Ovary (tissue), 9 donors: ENCODE measurements around the gene ANO10. TPM values are rescaled to one million over a fixed set of nuclear protein-coding genes. Genes with fewer than 3 reads are reported as not detected.

ENCODE experiments used
- DNase-seq, 5 donors: peaks; one replicate each; pipeline ENCODE4 v3.0.0-alpha.2; 2019 to 2020
- H3K27ac ChIP-seq, 2 donors: fragments of 200-600 bp; one replicate each; pipeline versions ENCODE4 v1.5.1 to v1.8.0; 2019 to 2022
- H3K27me3 ChIP-seq: fragments of 200-600 bp; one replicate; pipeline ENCODE4 v1.8.0; 2022
- H3K36me3 ChIP-seq: fragments of 200-600 bp; sonication (generic); one replicate; pipeline ENCODE4 v1.5.1; 2019
- H3K4me1 ChIP-seq: one replicate; pipeline ENCODE4 v1.8.1; 2013; ENCODE audit warnings: mild to moderate bottlenecking, moderate library complexity; ENCODE audit not compliant: insufficient read depth
- H3K4me3 ChIP-seq: fragments of 200-600 bp; sonication (generic); one replicate; pipeline ENCODE4 v1.5.1; 2017
- H3K9me3 ChIP-seq, 2 donors: fragments of 200-600 bp in 1 of 2; sonication (generic) in 1 of 2; one replicate each; pipeline versions ENCODE4 v1.5.1 to v1.8.1; 2013 to 2019; ENCODE audit warnings: mild to moderate bottlenecking in 1 of 2, moderate library complexity in 1 of 2
- EP300 ChIP-seq: sonication (generic); formaldehyde crosslinking; IDR thresholded peaks from one replicate; pipeline ENCODE4 v1.6.1; 2017; ENCODE audit warnings: antibody characterized with exemption
- POLR2A ChIP-seq: fragments of 450-650 bp; IDR thresholded peaks from one replicate; pipeline ENCODE4 v1.6.1; 2017; ENCODE audit warnings: antibody characterized with exemption, mild to moderate bottlenecking, moderate library complexity
- WGBS, 3 donors: extraction: QIAGEN DNeasy Blood & Tissue Kit in 1 of 3; methylation state at CpG; one replicate each; pipeline versions ENCODE4 v1.1.5 to v1.1.7; 2013 to 2017; 5-methylcytosine and 5-hydroxymethylcytosine counted together
- intact Hi-C, 4 donors: fragments of 100-400 bp; cut with DNase I; formaldehyde crosslinking; loops; one replicate each; pipeline versions ENCODE4 v1.11.0 to v1.15.1; 2022 to 2023
- polyA plus RNA-seq, 2 donors: library from polyadenylated mRNA; stranded (reverse); fragments of 200-250 nt in 1 of 2; fragments of 350-450 nt in 1 of 2; fragmentation: Illumina TruSeq in 1 of 2; extraction: RNeasy Lipid Tissue Mini Kit (QIAGEN cat#74804) in 1 of 2; gene quantifications; one replicate each; pipeline ENCODE4 v1.2.3, GENCODE V29; 2013 to 2014
- total RNA-seq, 7 donors: library from RNA; depleted of rRNA in 2 of 7; stranded (reverse); fragments of >200 nt in 2 of 7; fragmentation: NEBNext Ultra II Directional in 3 of 7; extraction: Animal tissue kit (Norgen Biotek cat#: 25700) in 3 of 7; gene quantifications; one replicate each; pipeline versions ENCODE4 v1.1.0 to v1.2.4, GENCODE V29; 2016 to 2023
- TF ChIP-seq, protein P1 (sequence below), 3 donors: fragments of 450-650 bp in 2 of 3; fragments of 200-600 bp in 1 of 3; IDR thresholded peaks; one replicate each; pipeline versions ENCODE4 v1.5.1 to v1.8.0; 2016 to 2022; ENCODE audit warnings: antibody characterized with exemption in 3 of 3, mild to moderate bottlenecking in 1 of 3
- donor health status: DM: no; HTN: no; CAD: no; lungs with moderate emphysema.
- donor health status: DM: no; HTN: no; CAD: no.
- donor health status: Bipolar disorder and iron deficiency.
- donor health status: DM: yes; HTN: yes; CAD: no.
- donor health status: DM: no; HTN: no; CAD: no.
- donor health status: DM: yes; HTN: yes; CAD: no.

Gene ANO10
- total and polyA plus RNA-seq, 9 donors = 12.2 to 58.7 (median 21.7) TPM

DNA sequence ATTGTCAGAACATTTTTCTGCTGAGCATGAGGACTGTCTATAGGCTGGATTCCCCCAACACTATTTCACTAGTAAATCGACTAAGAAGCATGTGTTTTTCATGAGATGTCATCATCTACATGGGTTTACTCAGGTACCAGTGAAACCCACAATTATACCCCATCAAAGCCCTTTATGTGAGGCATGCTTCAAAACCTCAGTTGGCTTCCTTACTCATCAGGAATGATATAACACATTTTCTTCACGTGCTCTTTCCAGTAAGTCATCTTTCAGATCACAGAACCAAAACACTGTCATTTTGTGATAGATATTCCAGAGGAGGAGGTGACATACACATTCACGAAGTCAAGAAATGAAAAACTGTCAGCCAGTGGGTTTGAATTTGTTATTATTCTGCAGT, 116.5 kb downstream of the ANO10 start:
- H3K9me3 ChIP-seq = no peaks in the 10 kb centered on the region
- H3K27ac ChIP-seq = no peak overlapping the region
- intact Hi-C loops = loop anchor here in 2 of 4 donors (10.0 kb wide), 2 partner anchors 341 to 551 kb away; no protein-coding TSS in a partner anchor
- 52 to 55% (median 55%) methylated on average over 3 of the region's 3 CpGs for WGBS, 3 donors
- no peaks in the 10 kb centered on the region for H3K27me3 ChIP-seq
- TF ChIP-seq EP300 = no peak
- TF ChIP-seq, protein P1, sequence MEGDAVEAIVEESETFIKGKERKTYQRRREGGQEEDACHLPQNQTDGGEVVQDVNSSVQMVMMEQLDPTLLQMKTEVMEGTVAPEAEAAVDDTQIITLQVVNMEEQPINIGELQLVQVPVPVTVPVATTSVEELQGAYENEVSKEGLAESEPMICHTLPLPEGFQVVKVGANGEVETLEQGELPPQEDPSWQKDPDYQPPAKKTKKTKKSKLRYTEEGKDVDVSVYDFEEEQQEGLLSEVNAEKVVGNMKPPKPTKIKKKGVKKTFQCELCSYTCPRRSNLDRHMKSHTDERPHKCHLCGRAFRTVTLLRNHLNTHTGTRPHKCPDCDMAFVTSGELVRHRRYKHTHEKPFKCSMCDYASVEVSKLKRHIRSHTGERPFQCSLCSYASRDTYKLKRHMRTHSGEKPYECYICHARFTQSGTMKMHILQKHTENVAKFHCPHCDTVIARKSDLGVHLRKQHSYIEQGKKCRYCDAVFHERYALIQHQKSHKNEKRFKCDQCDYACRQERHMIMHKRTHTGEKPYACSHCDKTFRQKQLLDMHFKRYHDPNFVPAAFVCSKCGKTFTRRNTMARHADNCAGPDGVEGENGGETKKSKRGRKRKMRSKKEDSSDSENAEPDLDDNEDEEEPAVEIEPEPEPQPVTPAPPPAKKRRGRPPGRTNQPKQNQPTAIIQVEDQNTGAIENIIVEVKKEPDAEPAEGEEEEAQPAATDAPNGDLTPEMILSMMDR (IDR thresholded peaks at IDR 0.05) = no peak
- TF ChIP-seq POLR2A = no peak
- no peak overlapping the region for H3K4me3 ChIP-seq
- H3K4me1 ChIP-seq = no peaks in the 10 kb centered on the region
- no peak for DNase-seq
- H3K36me3 ChIP-seq = no peaks in the 10 kb centered on the region

DNA sequence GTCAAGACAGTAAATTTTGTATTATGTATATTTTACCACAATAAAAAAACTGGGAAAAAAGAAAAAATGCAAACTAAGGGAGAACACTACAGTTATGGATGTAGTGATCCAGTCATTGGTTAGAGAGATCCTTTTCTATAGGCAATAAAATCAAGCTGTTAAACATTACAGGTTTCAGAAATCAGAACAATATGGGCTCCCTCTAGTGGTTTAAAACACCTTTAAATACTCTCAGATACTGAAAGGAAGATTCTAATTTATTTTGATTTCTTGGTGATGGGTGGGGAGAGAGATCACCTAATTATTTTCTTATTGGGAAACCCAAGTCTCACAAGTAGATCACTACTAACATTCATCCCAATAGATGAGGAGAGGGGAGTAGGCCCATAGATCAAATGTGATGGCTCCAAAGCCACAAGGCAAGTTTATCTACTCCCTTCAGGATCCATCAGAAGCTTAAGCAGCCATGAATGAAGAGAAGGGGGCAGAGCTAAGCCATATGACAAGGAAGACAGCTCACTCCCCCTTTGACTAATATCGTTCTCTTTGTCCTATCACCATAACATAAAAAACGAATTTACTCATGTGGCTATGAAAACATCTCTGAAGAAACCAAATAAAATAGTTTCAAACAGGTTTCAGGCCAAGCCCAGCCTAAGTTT, 118.6 kb downstream of the ANO10 start:
- DNase-seq = no peak
- 18 to 35% (median 28%) methylated on average over 2 of the region's 2 CpGs for WGBS, 3 donors
- intact Hi-C loops = loop anchor here in 2 of 4 donors (10.0 kb wide), 2 partner anchors 338 to 548 kb away; no protein-coding TSS in a partner anchor
- Histone ChIP-seq H3K4me3 (no peak overlapping the region), H3K36me3 (no peaks in the 10 kb centered on the region), H3K9me3 (no peaks in the 10 kb centered on the region), H3K4me1 (no peaks in the 10 kb centered on the region), H3K27me3 (no peaks in the 10 kb centered on the region), H3K27ac (no peak overlapping the region)
- TF ChIP-seq EP300 = no peak
- no peak for TF ChIP-seq POLR2A
- TF ChIP-seq, protein P1 (IDR thresholded peaks at IDR 0.05) = no peak

DNA sequence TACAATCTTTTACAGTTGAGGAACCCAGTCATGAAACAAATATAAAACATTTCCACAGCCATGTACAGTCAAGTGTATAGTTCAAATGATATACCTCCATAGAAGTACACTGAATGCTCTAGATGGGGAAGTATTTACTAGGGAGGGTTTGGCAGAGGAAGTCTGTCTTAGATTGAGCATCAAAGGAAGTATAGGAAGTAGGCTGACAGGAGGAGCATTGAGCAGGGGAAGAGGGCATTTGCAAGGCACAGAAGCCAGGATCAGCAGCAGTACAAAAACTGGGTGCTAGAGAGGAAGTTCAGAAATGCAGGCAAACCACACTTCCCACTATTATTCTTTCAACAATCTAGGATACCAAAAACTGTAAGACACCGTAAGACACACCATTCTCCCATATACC, 122.6 kb downstream of the ANO10 start:
- intact Hi-C loops = loop anchor here in 1 of 4 donors (10.0 kb wide), 1 partner anchor 334 kb away; no protein-coding TSS in a partner anchor
- Histone ChIP-seq H3K4me1 (no peaks in the 10 kb centered on the region), H3K9me3 (no peaks in the 10 kb centered on the region), H3K27me3 (no peaks in the 10 kb centered on the region), H3K36me3 (no peaks in the 10 kb centered on the region), H3K4me3 (no peak overlapping the region), H3K27ac (no peak overlapping the region)
- WGBS, 3 donors = 87 to 95% (median 93%) methylated on average over 1 of the region's 1 CpG
- TF ChIP-seq POLR2A (no peak), EP300 (no peak)
- TF ChIP-seq, protein P1 (IDR thresholded peaks at IDR 0.05) = no peak
- DNase-seq = no peak

DNA sequence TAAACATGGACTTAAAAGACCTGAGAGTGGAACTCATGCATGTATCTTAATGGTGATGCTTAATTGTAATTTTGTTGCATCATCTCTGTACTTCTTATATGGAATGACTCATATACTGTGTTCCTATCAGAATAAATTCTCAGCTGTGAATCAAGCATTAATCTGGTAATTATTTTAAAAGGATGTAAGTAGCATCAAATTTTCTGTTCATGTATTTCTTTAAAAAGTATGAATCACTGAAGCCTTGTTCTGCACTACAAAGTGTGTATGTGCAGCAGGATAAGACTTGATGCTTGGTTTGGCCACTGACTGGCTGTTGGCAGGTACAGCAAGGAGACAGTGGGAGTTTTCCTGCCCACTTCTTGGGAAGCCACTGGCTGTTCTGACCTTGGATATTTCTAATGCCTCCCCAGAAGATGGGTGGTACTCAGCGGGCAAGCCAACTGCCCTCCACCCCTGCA, 123.9 kb downstream of the ANO10 start:
- WGBS, 3 donors = 55 to 90% (median 60%) methylated on average over 1 of the region's 1 CpG

More for the DNA sequence above, 123.9 kb downstream of the ANO10 start:
- Histone ChIP-seq H3K36me3 (no peaks in the 10 kb centered on the region), H3K27ac (no peak overlapping the region), H3K27me3 (no peaks in the 10 kb centered on the region), H3K4me1 (no peaks in the 10 kb centered on the region), H3K9me3 (no peaks in the 10 kb centered on the region), H3K4me3 (no peak overlapping the region)
- no peak for DNase-seq
- TF ChIP-seq, protein P1 (IDR thresholded peaks at IDR 0.05) = no peak
- no peak for TF ChIP-seq EP300
- no peak for TF ChIP-seq POLR2A
- intact Hi-C loops = loop anchor here in 1 of 4 donors (10.0 kb wide), 1 partner anchor 333 kb away; no protein-coding TSS in a partner anchor
